Heart left ventricle (tissue), 13 donors: ENCODE measurements around the gene NAA38.

Source experiments
- POLR2A ChIP-seq, 2 donors: fragments of 450-650 bp; IDR thresholded peaks; one replicate each; pipeline ENCODE4 v1.6.1; 2017; ENCODE audit warnings: antibody characterized with exemption in 2 of 2, mild to moderate bottlenecking in 2 of 2, moderate library complexity in 2 of 2
- TF ChIP-seq, protein P1 (sequence below), 12 donors: fragments of 200-600 bp; sonication (generic) in 4 of 12; IDR thresholded peaks; one replicate each; pipeline versions ENCODE4 v1.5.0 to v1.8.0; 2018 to 2022; ENCODE audit warnings: antibody characterized with exemption in 12 of 12, mild to moderate bottlenecking in 5 of 12
- donor health status: ischemic (EF 13 %, LVEDD 7.1; RV severe dilation, severe dysfunction).
- donor health status: DM: no; HTN: yes; CAD: no.
- donor health status: DM: no; HTN: no; CAD: no.
- donor health status: ischemic (EF 25% LVEDD 6.9; RV normal size, moderate dysfunction).
- donor health status: ischemic (EF 25% LVEDD 5.7; RV mildly dilated, moderate dysfunction).
- donor health status: ischemic (EF 35%, LVEDD 5.7; RV mildly dilated, moderate dysfunction).
- donor health status: nonischemic (EF 11% LVEDD 7.7; RV severe dilation, severe dysfunction).
- donor health status: DM: yes; HTN: yes; CAD: no.
- donor health status: PGD.
- donor health status: ischemic (EF 29% LVEDD 5.4; RV normal size, mild dysfunction).
- donor health status: nonischemic (EF 23%, LVEDD 6.1; RV moderate dilation, normal function).

DNA sequence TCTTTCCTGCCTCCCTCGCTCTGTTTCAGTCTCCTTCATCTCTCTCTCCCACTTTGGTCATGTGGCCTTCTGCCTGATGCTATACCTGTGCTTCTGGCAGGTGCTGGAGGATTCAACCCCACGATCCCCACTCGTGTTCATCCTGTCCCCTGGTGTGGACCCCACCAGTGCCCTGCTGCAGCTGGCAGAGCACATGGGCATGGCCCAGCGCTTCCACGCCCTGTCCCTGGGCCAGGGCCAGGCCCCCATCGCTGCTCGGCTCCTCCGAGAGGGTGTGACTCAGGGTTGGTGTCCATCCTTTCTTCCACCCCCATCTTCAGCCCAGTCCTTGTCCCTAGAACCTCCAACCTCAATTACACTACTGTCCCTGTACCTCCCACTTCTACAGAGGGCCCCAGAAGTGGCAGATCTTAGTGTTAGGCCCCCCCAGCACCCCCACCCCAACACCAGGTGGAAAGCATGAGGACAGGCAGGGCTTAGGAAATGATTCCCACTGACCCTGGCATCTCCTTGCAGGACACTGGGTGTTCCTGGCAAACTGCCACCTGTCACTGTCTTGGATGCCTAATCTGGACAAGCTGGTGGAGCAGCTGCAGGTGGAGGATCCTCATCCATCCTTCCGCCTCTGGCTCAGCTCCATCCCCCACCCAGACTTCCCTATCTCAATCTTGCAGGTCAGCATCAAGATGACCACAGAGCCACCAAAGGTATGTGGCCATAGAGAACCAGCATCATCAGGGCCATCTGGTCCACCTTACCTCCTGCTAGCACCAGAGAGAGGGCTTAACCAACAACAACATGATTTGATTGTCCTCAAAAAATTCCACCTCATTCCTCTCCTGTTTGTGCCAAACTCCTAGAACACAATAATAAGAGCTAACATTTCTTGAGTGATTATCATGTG, 33.1 kb downstream of the NAA38 start:
- TF ChIP-seq, protein P1, sequence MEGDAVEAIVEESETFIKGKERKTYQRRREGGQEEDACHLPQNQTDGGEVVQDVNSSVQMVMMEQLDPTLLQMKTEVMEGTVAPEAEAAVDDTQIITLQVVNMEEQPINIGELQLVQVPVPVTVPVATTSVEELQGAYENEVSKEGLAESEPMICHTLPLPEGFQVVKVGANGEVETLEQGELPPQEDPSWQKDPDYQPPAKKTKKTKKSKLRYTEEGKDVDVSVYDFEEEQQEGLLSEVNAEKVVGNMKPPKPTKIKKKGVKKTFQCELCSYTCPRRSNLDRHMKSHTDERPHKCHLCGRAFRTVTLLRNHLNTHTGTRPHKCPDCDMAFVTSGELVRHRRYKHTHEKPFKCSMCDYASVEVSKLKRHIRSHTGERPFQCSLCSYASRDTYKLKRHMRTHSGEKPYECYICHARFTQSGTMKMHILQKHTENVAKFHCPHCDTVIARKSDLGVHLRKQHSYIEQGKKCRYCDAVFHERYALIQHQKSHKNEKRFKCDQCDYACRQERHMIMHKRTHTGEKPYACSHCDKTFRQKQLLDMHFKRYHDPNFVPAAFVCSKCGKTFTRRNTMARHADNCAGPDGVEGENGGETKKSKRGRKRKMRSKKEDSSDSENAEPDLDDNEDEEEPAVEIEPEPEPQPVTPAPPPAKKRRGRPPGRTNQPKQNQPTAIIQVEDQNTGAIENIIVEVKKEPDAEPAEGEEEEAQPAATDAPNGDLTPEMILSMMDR (IDR thresholded peaks at IDR 0.05) = no peak
- TF ChIP-seq POLR2A (IDR thresholded peaks at IDR 0.05) = no peak
